ENCODE data around the gene MRO.
"Not testable (repeated sequence)": the region's sequence is repeated elsewhere in the genome, so short reads cannot be mapped to it uniquely, and the experiment has no call there.

MRO gene

DNA sequence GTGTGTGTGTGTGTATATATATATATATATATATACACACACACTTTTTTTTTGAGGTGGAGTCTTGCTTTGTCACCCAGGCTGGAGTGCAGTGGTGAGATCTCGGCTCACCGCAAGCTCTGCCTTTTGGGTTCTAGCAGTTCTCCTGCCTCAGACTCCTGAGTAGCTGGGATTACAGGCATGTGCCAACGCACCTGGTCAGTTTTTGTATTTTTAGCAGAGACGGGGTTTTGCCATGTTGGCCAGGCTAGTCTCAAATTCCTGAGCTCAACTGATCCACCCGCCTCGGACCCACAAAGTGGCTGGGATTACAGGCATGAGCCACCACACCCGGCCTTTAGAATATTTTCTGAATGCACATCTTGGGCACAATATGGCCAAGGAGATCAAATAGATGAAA is 13.7 kb upstream of the MRO start:
- DNase-seq = not testable (repeated sequence)

DNA sequence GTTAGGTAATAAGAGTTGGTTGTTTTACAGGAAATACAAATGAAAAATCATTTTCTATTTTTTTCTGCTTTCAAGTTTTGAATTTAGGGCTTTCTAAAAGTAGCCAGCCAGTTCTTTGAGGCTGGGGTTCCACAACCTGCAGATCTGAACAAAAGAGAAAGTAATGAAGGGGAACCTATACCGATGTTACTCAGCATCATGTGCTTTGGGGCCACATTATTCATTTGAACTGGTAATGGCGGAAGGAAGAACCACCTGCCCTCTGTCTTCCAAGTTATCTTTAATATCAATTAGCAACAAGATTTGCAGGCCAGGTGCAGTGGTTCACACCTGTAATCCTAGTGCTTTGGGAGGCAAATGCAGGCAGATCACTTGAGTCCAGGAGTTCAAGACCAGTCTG is 12.9 kb upstream of the MRO start:
- DNase-seq = no peak

DNA sequence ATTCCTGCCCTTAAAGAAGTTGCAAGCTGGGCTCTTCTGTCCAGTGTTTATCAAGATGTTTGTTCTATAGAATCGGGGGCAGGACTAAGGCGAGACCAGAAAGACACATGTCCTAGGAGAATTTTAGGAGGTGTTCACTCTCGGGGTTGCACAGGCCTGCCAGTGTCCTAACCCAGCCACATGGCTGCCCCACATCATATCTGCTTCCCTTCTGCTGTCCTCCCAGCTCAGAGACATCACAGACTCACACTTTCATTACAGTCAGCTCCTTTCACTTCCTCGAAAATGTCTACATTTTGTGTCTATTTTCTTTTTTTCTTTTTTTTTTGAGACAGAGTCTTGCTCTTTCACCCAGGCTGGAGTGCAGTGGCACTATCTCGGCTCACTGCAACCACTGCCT is 10.7 kb upstream of the MRO start:
- no peak for DNase-seq

DNA sequence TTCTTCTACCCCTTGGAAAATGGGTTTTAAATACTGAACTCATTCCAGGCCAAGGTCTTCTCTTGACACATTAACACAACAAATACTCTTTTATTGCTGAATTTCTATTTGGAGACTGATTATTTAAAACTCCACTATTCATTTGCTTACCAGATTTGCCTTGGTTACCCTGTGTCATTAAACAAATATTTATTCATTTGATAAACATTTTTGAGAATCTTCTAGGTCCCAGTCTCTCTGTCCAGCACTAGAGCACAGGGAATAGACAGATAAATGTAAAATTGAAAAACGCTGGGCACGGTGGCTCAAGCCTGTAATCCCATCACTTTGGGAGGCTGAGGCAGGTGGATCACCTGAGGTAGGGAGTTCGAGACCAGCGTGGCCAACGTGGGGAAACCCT is 9.8 kb upstream of the MRO start:
- no peak for DNase-seq

DNA sequence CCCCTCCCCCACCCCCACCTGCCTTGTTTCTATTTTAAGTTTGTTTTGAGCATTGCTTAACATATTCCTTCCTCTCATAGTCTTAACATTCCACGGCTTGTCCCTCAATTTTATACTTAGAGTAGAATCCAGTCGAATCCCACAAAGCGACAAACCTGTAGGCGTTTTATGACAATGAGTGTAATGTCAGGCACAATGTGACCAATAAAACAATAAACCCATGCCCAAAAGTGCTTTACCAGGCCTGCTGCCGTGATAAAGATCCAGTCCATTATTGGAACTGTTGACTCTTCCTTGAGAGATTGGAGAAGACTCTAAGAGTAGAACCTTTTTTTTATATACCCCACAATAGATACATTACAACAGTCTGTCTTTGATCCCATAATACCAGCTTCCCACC is 6.2 kb upstream of the MRO start:
- no peak for DNase-seq

DNA sequence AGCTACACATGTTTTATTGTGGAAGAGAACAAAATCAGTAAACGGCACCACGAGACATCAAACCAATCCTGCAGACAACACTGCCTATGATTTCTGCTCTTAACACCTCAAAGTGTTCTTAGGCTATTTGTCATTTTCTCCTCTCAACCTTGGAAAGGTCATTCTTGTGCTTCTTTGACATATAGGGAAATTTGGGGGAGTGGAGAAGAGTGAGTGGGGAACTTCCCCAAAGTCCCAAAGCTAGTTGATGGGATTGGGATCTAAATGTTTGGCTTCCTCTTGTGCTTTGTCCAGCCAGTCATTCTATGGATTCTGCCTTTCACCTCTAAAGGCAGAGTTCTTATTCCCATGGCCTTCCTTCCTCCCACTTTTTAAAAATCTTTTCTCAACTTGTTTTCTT is 5.8 kb upstream of the MRO start:
- no peak for DNase-seq

DNA sequence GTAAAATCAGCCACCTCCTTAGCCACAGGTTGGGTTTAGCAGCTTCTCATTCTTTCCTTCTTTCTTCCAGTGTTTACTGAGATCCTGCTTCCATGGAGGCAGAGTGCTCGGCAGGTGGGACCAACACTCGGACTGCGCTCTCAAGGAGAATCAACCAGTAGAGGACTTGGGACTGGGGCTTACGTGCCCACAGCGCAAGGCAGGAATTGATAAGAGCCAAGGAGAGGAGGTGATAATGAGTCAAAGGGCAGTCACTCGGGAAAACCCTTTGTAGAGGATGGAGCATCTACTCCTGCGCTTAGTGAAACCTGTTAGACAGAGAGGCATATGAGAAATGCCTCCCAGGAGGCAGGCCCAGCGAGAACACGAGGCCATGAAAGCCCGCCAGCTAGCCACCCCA is 2.9 kb upstream of the MRO start:
- DNase-seq = no peak

DNA sequence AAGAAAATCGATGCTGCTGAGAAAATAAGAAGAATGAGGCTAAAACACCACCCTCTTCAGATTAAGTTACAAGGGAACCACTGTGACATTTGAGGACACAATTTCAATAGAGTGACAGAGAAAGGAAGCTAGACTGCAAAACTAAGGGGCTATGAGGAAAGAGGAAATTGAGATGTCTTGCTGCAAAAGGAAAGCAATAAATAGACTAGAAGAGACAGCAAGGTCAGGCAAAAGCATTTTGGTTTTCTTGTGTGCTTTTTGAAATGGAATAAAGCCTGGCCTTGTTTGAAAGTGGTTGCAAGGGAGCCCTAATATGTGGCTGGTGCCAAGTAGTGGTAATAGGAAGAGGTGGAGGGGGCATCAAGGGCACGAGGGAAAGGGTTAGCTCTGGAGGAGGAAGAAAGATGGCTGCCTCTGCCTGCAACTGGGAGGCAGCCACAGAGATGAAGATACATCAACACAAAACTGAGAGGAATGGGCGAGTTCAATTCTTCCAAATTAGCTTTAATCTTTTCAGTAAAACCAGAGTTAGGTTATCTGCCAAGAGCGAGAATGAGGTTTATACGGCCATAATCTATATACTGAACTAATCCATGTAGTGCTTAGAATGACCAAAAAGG is 1.2 kb upstream of the MRO start:
- DNase-seq = no peak

DNA sequence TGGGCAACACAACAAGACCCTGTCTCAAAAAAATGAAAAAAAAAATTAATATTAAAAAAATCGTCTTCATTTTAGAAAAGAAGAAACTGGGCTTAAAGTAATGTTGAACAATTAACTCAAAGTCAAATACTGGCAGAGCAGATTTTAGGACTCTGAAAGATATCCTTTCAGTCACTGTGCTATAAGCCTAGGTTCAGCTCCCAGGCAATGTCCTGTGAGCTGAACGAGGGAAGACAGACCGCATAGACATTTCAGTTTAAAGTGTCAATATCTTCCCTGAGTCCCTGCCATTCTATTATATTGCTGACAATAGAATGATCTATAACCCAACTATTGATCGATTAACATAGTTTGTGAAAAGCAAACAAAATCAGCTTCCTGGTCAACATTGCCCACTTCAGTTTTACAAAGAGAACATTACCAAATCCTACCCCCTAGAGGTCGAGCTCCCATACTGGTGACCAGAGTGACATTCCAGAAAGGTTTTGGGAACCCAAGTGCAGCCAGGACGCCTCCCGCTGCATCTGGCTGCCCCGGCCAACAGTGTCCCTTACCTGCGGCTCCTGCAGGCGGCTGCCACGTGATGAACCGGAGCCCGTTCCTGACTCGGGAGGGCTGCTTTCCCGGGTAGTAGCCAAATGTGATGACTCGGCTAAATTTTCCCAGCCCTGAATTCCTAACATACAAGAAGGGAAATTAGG is 639 bp downstream of the MRO start:
- DNase-seq = no peak

DNA sequence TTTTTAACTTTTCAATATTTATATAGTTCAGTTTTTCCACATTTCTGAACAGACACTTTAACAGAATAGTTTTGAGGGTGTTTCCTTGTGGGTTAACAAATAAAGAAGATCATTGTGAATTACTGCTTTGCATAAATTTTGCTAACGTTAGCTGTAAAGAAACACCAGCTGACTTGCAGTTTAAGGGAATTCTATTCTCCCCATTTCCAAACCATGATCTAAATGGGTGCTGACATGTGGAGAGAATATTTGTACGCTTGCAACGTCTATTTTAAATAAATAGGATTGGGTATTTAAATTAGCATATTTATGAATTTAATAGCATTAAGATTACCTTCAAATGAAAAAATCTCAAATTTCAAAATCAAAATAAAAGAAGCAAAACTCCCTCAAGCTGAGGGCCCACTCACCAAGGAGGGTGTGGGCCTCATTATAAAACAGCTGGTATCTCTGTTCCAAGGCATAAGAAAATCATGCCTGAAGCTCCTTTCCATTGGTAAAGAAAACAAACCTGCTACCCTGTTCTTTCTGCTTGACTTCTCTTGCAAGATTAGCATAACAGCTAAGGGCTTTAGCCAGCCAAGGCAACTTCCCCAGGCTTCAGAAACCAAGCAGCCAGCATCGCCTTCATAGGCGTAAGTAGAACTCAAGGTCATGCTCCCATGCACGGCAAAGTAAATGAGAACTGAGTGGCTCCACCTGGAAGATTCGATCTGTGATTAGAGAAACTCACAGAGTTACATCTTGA is 3.2 kb downstream of the MRO start:
- DNase-seq = no peak

DNA sequence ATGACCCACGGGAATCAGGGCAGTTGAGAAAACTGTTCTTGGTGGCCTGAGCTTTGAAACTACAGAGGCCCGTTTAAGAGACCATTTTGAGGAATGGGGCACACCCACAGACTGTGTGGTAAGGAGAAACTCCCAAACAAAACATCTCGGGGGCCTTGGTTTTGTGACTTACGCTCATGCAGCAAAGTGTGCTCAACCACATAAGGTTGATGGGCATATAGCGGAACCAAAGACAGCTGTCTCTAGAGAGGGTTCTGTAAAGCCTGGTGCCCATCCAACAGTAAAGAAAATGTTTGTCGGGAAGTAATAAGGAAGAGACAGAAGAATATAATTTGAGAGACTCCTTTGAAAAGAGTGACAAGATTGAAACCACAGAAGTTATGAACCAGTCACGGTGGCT is 5.4 kb downstream of the MRO start:
- DNase-seq = no peak

DNA sequence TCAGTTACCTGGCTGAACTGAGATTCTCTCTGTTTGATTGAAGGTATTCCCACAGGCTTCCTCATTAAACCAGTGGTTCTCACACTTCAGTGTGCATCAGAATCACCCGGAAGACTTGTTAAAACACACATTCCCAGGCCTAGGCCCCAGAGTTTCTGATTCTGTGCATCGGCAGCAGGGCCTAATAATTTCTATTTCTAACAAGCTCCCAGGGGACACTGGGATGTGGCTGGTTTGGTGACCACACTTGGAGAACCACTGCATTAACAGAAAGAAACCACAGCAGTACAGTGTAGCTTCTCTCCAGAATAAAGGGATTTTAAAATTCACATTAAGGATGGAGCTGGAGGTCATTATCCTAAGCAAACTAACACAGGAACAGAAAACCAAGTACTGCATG is 6.5 kb downstream of the MRO start:
- DNase-seq = no peak

DNA sequence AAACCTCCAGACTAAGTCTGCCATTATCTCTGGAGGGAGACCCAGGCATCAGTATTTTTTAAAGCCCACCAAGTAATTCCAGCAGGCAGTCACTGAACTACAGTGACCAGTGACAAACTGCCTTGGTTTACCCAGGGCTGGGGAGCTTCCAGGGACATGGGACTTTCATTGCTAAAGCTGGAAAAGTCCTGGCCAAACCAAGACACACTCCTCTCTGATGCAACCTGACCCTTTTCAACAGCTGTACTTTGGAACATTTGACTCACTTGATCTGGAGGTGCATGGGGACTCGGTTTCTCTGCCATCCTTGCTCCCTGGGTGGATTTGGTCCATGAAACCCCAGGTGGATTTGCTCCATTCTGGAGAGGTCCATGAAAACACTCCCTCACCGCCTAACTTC is 7.0 kb downstream of the MRO start:
- no peak for DNase-seq

DNA sequence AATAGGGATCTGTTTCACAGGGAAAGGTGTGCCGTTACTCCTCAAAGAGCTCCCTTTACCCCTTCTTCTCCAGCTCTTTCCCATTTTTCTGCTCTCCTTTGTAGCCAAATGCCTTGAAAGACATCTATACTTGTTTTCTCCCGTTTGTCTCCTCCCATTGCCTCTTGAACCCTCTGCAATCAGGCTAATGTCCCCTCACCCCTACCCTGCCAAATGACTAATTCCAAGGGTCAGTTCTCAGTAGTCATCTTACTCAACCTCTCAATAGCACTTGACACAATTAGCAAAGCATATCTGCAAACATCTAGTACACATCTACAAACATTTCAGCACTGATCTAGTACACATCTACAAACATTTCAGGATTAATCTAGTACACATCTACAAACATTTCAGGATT is 12.6 kb downstream of the MRO start:
- no peak for DNase-seq

DNA sequence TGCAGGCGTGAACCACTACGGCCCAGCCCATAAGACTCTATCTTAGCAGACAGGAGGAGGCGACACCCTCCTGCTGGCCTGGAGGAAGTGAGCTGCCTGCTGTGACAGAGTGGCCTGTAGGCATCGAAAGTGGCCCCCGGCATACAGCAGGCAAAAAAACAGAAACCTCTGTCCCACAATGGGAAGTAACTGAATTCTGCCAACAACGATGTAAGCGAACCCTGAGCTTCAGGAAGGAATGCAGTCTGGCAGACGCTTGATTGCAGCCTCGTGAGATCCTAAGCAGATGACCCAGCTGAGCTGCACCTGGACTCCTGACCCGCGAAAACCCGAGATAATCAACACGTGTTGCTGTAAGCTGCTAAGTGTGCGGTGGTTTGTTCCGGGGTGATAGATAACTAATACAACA is 13.6 kb downstream of the MRO start:
- DNase-seq = no peak

DNA sequence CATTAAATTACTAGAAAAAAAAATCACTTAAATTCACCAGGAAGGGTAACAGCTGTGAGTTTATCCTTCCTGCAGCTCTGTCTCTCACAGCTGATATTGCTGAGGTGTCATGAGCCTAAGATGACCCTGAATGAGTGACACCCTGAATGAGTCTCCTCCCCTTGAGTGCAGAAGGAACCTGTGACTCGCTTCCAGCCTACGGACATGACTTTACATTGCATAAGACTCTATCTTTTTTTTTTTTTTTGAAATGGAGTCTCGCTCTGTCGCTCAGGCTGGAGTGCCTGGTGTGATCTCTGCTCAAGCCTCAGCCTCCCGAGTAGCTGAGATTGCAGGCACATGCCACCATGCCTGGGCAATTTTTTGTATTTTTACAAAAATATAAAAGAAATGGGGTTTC is 14.1 kb downstream of the MRO start:
- DNase-seq = no peak

DNA sequence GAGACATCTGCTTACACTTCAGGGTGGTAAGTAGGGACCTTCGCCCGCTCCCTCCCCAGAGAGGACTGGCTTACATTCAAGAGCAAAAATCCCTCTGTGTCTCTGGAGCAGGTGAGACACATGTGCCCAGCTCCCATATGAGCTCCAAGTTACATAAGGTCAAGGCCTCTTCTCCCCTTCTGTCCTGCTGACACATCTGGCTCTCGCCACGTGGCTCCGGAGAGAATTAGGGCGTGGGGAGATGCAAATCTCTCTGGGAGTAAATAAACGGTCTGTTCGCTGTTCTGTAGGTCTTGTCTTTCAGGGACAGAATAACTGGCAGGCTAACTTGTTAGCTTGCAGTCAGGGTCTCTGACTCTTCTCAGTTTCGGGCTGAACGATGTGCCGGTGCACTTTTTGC is 16.2 kb downstream of the MRO start:
- no peak for DNase-seq

DNA sequence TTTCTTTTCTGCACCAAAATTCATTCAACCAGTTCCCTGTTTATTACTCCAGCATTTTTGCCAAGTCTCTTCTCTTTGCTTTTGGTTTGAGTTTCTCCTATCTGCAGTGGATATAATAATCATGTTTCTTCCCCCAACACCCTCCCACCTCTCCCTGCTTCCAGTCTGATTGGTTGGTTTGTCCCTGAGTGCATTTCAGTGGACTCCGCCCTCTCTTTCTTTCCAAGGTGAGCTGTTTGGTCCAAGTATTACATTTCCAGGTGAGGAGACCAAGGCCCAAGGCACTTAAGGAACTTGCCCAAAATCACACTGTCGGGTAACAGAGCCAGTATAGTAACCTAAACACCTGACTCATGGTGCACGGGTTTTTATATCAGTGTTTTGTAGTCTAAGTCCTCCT is 17.7 kb downstream of the MRO start:
- no peak for DNase-seq

DNA sequence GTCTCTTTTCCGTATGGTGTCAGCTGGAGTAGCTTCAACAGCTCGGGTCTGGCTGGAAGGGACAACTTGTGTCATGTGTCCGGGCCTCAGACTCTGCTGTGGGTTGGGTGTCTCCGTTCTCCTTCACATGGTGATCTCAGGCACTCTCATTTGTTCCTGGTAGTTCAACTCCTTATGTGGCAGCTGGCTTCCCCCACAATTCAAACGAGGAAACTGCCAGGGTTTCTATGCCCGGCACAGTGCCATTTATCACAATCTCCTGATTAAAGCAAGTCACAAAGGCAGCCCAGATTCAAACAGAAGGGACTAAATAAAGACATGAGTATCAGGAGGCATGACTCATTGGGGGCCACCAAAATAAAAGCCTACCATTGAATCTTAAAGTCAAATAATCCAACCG is 22.7 kb downstream of the MRO start:
- no peak for DNase-seq

DNA sequence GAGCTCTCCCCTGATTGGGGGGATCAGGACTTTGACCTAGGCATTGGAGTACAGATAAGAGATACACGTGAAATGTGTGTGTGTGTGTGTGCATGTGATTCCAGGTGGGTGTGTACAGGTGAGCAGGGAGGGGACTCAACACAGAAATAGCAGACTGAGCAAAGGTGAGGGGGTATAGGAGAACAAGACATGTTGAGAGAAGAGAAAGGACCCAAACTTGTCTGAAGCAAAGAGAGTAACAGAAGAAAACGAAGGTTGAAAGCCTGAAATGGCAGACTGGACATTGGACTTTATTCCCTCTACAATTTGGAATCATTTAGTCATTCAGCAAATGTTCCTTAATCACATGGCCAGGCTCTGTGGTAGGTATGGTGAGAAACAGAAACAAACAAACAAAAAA is 23.3 kb downstream of the MRO start:
- no peak for DNase-seq

DNA sequence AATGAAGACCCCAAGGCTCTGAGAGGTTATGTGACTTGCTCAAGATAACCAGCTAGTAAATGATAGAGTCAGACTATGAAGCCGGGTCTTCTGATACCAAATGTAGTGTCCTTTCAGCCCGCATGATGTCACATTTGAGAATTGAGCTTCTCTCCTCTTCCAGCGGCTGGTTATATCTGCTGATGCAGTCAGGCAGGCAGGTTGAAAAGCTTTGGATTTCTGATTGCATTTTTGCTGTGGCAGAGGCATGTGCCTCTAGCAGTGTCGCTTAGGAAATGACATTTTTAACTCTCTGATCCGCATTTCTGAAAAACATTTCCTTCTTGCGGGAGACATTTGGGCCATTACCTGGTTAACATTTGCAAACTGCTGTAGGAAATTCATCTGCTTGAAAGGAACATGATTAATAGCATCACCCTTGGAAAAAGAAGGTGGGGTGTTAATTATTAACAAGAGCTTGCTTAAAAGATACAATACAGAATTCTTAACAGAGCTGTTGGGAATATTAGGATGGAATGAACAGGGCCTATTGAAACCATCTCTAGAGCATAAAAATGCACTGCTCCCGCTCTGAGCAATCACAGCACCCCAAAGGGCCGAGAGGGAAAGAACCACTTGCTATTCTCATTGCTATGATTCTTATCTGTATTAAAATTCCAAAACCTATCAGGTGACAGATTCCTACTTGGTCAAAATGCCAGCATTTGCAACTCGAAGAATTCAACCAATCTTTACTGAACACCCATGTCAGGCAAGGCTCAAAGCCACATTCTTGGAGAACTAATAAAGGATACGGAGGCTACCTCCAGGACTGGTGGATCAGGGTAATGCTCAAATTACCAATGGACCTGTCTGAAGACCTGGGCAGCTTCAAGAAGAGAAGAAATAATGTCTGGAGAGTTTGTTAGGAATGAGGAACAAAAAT is 25.9 kb downstream of the MRO start:
- DNase-seq = no peak

DNA sequence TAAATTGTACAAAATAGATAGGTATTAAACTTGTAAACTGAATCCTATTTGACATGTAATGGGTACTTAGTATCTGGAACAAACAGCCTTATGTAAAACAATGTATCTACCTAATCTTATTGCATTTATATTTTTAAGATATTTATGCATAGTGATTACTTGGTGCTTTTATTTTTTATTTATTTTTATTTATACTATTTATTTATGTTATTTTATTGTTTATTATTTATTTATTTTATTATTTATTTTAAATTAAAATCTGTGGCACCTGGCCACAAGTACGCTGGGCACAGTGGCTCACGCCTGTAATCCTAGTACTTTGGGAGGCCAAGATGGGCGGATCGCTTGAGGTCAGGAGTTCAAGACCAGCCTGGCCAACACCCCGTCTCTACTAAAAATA is 26.9 kb downstream of the MRO start:
- no peak for DNase-seq

Data from activated T-cell treated with anti-CD3 and anti-CD28 coated beads for 4 hours (primary cell).